ENCODE measurements around the gene FEN1.

Gene FEN1

GRCh38 chr11:61792310-61793082 is at the start of gene FEN1, which contains the start of gene TMEM258:
Gene FEN1 (plus strand): TSS chr11:61792911. CDS start chr11:61795362, 2,451 bp downstream.
Gene TMEM258 (minus strand): TSS chr11:61792599. CDS start chr11:61792558, 41 bp downstream.
- peak; percentile 81 to 82 for DNase-seq (ENCODE audit: low read depth in 2 of 2)

GRCh38 chr11:61743486-61744095 is 49.1 kb upstream of the FEN1 start:
- DNase-seq (ENCODE audit: low read depth in 2 of 2): no peak

GRCh38 chr11:61744181-61744580 is 48.5 kb upstream of the FEN1 start:
- DNase-seq (ENCODE audit: low read depth in 2 of 2): no peak

GRCh38 chr11:61744609-61745156 is 48.0 kb upstream of the FEN1 start:
- no peak for DNase-seq (ENCODE audit: low read depth in 2 of 2)

- DNase-seq (ENCODE audit: low read depth in 2 of 2): no peak
Measured at GRCh38 chr11:61745781-61746441, 46.8 kb upstream of the FEN1 start.

- DNase-seq (ENCODE audit: low read depth in 2 of 2): no peak
Measured at GRCh38 chr11:61746442-61747191, 46.1 kb upstream of the FEN1 start.

GRCh38 chr11:61747192-61747966 is 45.3 kb upstream of the FEN1 start:
- DNase-seq (ENCODE audit: low read depth in 2 of 2): no peak

- no peak for DNase-seq (ENCODE audit: low read depth in 2 of 2)
Measured at GRCh38 chr11:61747967-61748285, 44.8 kb upstream of the FEN1 start.

- no peak for DNase-seq (ENCODE audit: low read depth in 2 of 2)
Measured at GRCh38 chr11:61749591-61750217, 43.0 kb upstream of the FEN1 start.

- DNase-seq (ENCODE audit: low read depth in 2 of 2): no peak
Measured at GRCh38 chr11:61750631-61751273, 42.0 kb upstream of the FEN1 start.

GRCh38 chr11:61751384-61751783 is 41.3 kb upstream of the FEN1 start:
- no peak for DNase-seq (ENCODE audit: low read depth in 2 of 2)

GRCh38 chr11:61752117-61752924 is 40.4 kb upstream of the FEN1 start, which contains the start of gene MYRF:
Gene MYRF (plus strand): TSS chr11:61752636. CDS start chr11:61752745, 109 bp downstream.
- DNase-seq (ENCODE audit: low read depth in 2 of 2): no peak

GRCh38 chr11:61752925-61753521 is 39.7 kb upstream of the FEN1 start:
- DNase-seq (ENCODE audit: low read depth in 2 of 2): no peak

- DNase-seq (ENCODE audit: low read depth in 2 of 2): no peak
Measured at GRCh38 chr11:61753672-61754071, 39.0 kb upstream of the FEN1 start.

GRCh38 chr11:61754534-61755482 is 37.9 kb upstream of the FEN1 start:
- no peak for DNase-seq (ENCODE audit: low read depth in 2 of 2)

- DNase-seq (ENCODE audit: low read depth in 2 of 2): no peak
Measured at GRCh38 chr11:61756147-61756451, 36.6 kb upstream of the FEN1 start.

- DNase-seq (ENCODE audit: low read depth in 2 of 2): no peak
Measured at GRCh38 chr11:61756452-61757212, 36.1 kb upstream of the FEN1 start.
